ENCODE measurements around the gene GPC6. TPM values are rescaled to one million over a fixed set of nuclear protein-coding genes. Genes with fewer than 3 reads are reported as not detected.
A peak's percentile ranks its signal among the peaks of the same experiment; 100 is the strongest.

The GPC6 gene
- polyA plus RNA-seq, 1 of the 3 experiments (the other 2 are of a cell fraction): 6.7 TPM

DNA sequence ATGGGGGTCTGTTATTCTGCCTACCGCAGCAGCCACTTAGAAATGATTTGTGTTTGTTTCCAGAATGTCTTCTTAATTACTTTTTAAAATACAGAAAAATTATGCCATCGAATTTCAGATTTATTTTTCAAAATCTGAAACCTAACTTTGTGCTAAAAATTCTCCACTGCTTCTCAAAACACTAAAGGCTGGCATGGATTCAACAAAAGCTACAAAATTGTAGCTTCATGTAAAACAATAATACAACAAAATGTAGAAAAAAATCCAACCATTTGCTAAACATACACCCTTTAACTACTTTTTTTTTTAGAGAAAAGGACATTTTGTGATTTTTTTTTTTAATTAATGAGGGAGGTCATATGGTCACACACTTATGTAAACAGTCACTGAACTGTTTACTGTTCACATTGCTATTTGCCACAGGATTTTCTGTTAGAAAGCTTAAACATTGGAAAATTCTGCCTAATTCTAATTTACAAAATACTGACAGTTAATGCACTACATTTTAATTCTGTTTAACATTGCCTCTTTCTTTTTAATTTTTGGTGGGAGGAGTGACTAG lies 646.3 kb downstream of the GPC6 start:
- Histone ChIP-seq H3K79me2 (ENCODE audit: insufficient read depth) (no peaks in the 10 kb centered on the region), H3K9ac (no peak overlapping the region), H3K9me2 (no peaks in the 10 kb centered on the region), H4K20me1 (ENCODE audit: insufficient read depth) (no peaks in the 10 kb centered on the region), H2AFZ (ENCODE audit: low read depth) (no peak overlapping the region), H3K36me3 (replicated peaks in 1 of 2; ENCODE audit: control insufficient read depth in 1 of 2, insufficient read depth in 2 of 2, low read length in 1 of 2) (no peaks in the 10 kb centered on the region), H3F3A (replicated peaks; ENCODE audit: insufficient read depth) (no peaks in the 10 kb centered on the region), H3K4me3 (ENCODE audit: low read depth in 2 of 2, low read length in 1 of 2) (no peak overlapping the region), H3K4me1 (ENCODE audit: control insufficient read depth in 1 of 2, insufficient read depth in 2 of 2, low read depth in 1 of 2, low read length in 1 of 2) (peaks cover 0 to 4% of the 10 kb centered on the region in 2 experiments; a peak in 2 of 4 replicates), H3K9me3 (no peaks in the 10 kb centered on the region), H3K4me2 (no peak overlapping the region), H3K27ac (ENCODE audit: low read depth in 2 of 2, low read length in 1 of 2) (no peak overlapping the region), H3K27me3 (ENCODE audit: insufficient read depth) (no peaks in the 10 kb centered on the region)
- no peak for DNase-seq
- ChIA-PET POLR2A (no interaction called here), CTCF (no interaction called here)
- TF ChIP-seq SIN3A (IDR thresholded peaks at IDR 0.05; ENCODE audit: borderline replicate concordance, low read depth, low read length): no peak
- TF ChIP-seq SMC3 (IDR thresholded peaks at IDR 0.05; ENCODE audit: low read depth, low read length): no peak
- TF ChIP-seq NRF1 (IDR thresholded peaks at IDR 0.05; ENCODE audit: low read depth, low read length): no peak
- TF ChIP-seq RCOR1 (IDR thresholded peaks at IDR 0.05; ENCODE audit: low read length): no peak
- no peak for TF ChIP-seq FOXM1 (IDR thresholded peaks at IDR 0.05; ENCODE audit: low read depth)
- WGBS (ENCODE audit: low lambda C conversion rate): 73% methylated on average over 2 of the region's 2 CpGs

- Histone ChIP-seq H3K9me2 (no peaks in the 10 kb centered on the region), H3K79me2 (ENCODE audit: insufficient read depth) (no peaks in the 10 kb centered on the region), H2AFZ (ENCODE audit: low read depth) (no peak overlapping the region), H3K9ac (no peak overlapping the region), H4K20me1 (ENCODE audit: insufficient read depth) (no peaks in the 10 kb centered on the region), H3K4me1 (ENCODE audit: control insufficient read depth in 1 of 2, insufficient read depth in 2 of 2, low read depth in 1 of 2, low read length in 1 of 2) (peaks cover 0 to 4% of the 10 kb centered on the region in 2 experiments; a peak in 2 of 4 replicates), H3K27ac (ENCODE audit: low read depth in 2 of 2, low read length in 1 of 2) (no peak overlapping the region), H3K36me3 (replicated peaks in 1 of 2; ENCODE audit: control insufficient read depth in 1 of 2, insufficient read depth in 2 of 2, low read length in 1 of 2) (no peaks in the 10 kb centered on the region), H3K9me3 (no peaks in the 10 kb centered on the region), H3K4me3 (ENCODE audit: low read depth in 2 of 2, low read length in 1 of 2) (no peak overlapping the region), H3K27me3 (ENCODE audit: insufficient read depth) (no peaks in the 10 kb centered on the region), H3F3A (replicated peaks; ENCODE audit: insufficient read depth) (no peaks in the 10 kb centered on the region), H3K4me2 (peak overlapping the region; percentile 13; the same call in 1 of the 2 replicates)
- ChIA-PET CTCF (interaction anchor here (0.7 kb wide), 1 partner anchor 11 kb away, joined by 3 read pairs; no protein-coding TSS in a partner anchor), POLR2A (no interaction called here)
- no peak for DNase-seq
- WGBS (ENCODE audit: low lambda C conversion rate): 91% methylated on average over 1 of the region's 1 CpG
- TF ChIP-seq NFIC (IDR thresholded peaks at IDR 0.05; ENCODE audit: borderline replicate concordance): peak; percentile 57; the same call in 1 of the 2 replicates
- no peak for TF ChIP-seq ZBTB33 (IDR thresholded peaks at IDR 0.05; ENCODE audit: borderline replicate concordance, low read depth)
- TF ChIP-seq GATA2 (CRISPR knock-in tag; IDR thresholded peaks at IDR 0.05): no peak
- no peak for TF ChIP-seq POLR2AphosphoS5 (IDR thresholded peaks at IDR 0.05; ENCODE audit: low read depth, low read length)
- no peak for TF ChIP-seq YY1 (IDR thresholded peaks at IDR 0.05; ENCODE audit: low read depth)
- TF ChIP-seq FOSL2 (IDR thresholded peaks at IDR 0.05; ENCODE audit: borderline replicate concordance, low read depth): 0 out of 2 replicates have a peak, but pooled peaks have one; percentile 10
- no peak for TF ChIP-seq TAF1 (IDR thresholded peaks at IDR 0.05; ENCODE audit: borderline replicate concordance, low read depth, low read length)
- TF ChIP-seq CHD2 (IDR thresholded peaks at IDR 0.05; ENCODE audit: low read length, partially characterized antibody): no peak
- 0 out of 2 replicates have a peak, but pooled peaks have one; percentile 33 for TF ChIP-seq TCF12 (IDR thresholded peaks at IDR 0.05)
- TF ChIP-seq RAD21 (IDR thresholded peaks at IDR 0.05; ENCODE audit: low read length): no peak
- no peak for TF ChIP-seq REST (IDR thresholded peaks at IDR 0.05; ENCODE audit: low read depth, low read length)
- TF ChIP-seq, protein P1, sequence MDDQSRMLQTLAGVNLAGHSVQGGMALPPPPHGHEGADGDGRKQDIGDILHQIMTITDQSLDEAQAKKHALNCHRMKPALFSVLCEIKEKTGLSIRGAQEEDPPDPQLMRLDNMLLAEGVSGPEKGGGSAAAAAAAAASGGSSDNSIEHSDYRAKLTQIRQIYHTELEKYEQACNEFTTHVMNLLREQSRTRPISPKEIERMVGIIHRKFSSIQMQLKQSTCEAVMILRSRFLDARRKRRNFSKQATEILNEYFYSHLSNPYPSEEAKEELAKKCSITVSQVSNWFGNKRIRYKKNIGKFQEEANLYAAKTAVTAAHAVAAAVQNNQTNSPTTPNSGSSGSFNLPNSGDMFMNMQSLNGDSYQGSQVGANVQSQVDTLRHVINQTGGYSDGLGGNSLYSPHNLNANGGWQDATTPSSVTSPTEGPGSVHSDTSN (IDR thresholded peaks at IDR 0.05): peak; percentile 5; the same call in 1 of the 2 replicates
- TF ChIP-seq EZH2phosphoT487 (IDR thresholded peaks at IDR 0.05; ENCODE audit: borderline replicate concordance, low read depth): no peak
- no peak for TF ChIP-seq RXRA (IDR thresholded peaks at IDR 0.05; ENCODE audit: borderline replicate concordance, low read depth)
- TF ChIP-seq IRF3 (IDR thresholded peaks at IDR 0.05; ENCODE audit: low read depth, low read length): no peak
- TF ChIP-seq JUND (IDR thresholded peaks at IDR 0.05): peak; percentile 11; the same call in 1 of the 2 replicates
- no peak for TF ChIP-seq NRF1 (IDR thresholded peaks at IDR 0.05; ENCODE audit: low read depth, low read length)
These were observed 648.9 kb downstream of the GPC6 start for GRCh38 chr13:93875547-93875946.
